Panc1 (cell line): ENCODE results near the gene P3R3URF.

Experiments
- POLR2AphosphoS5 ChIP-seq: IDR thresholded peaks from 2 replicates; pipeline ENCODE4 v1.6.1; 2012; ENCODE audit warnings: mild to moderate bottlenecking, low read depth, low read length, moderate library complexity
- TF ChIP-seq, protein P1 (sequence below): fragments of 450-650 bp; IDR thresholded peaks from 2 replicates; pipeline ENCODE4 v1.5.1; 2017; ENCODE audit warnings: mild to moderate bottlenecking

- TF ChIP-seq POLR2AphosphoS5: no peak
- TF ChIP-seq, protein P1, sequence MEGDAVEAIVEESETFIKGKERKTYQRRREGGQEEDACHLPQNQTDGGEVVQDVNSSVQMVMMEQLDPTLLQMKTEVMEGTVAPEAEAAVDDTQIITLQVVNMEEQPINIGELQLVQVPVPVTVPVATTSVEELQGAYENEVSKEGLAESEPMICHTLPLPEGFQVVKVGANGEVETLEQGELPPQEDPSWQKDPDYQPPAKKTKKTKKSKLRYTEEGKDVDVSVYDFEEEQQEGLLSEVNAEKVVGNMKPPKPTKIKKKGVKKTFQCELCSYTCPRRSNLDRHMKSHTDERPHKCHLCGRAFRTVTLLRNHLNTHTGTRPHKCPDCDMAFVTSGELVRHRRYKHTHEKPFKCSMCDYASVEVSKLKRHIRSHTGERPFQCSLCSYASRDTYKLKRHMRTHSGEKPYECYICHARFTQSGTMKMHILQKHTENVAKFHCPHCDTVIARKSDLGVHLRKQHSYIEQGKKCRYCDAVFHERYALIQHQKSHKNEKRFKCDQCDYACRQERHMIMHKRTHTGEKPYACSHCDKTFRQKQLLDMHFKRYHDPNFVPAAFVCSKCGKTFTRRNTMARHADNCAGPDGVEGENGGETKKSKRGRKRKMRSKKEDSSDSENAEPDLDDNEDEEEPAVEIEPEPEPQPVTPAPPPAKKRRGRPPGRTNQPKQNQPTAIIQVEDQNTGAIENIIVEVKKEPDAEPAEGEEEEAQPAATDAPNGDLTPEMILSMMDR: no peak
Measured at GRCh38 chr1:46215504-46215903, 39.2 kb upstream of the P3R3URF start.
